Stimulated activated CD4-positive, alpha-beta T cell treated with anti-CD3 and anti-CD28 coated beads, Interleukin-2, amount 100 ng/mL, for 24 hours (primary cell): ENCODE measurements around the gene HDGFL3.
"Not testable (repeated sequence)": the region's sequence is repeated elsewhere in the genome, so short reads cannot be mapped to it uniquely, and the experiment has no call there.

Experiments
- DNase-seq, 2 donors: peaks; one replicate each; pipeline ENCODE4 v3.0.0-alpha.2; 2020

Gene HDGFL3

GRCh38 chr15:83098079-83098478 is 109.5 kb downstream of the HDGFL3 start:
- DNase-seq: no peak

DNA sequence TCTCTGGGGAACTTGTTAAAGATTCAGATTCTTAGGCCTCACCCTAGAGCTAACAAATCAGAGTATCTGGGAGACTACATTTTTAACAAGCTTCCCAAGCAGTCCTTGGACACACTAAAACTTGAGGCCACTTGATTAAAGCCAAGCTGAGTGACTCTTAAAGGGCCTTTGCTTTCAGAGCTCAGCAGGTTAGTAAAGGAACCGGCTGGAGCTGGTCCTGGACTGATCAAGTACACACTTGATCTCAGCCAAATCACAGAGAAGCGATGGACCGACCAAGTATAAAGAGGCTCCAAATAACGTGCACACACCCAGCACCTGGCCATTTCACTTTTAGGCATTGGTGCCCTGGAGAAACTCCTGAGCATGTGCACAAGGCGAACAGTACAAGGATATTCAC is 113.0 kb downstream of the HDGFL3 start:
- no peak for DNase-seq

- DNase-seq: peak in 1 of 2 donors; percentile 5
These were observed 115.2 kb downstream of the HDGFL3 start for GRCh38 chr15:83092309-83092976.

DNA sequence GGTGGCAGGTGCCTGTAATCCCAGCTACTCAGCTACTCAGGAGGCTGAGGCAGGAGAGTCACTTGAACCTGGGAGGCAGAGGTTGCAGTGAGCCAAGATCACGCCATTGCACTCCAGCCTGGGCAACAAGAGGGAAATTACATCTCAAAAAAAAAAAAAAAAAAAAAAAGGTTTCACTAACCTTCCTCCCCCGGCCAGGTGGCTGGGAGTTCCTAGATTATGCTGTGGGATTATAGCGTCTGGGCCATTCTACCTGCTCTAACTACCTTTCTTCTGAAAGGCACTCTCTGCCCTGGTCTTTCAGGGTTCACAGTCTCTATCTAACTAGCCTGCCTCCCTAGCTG is 115.7 kb downstream of the HDGFL3 start:
- DNase-seq: not testable (repeated sequence)

DNA sequence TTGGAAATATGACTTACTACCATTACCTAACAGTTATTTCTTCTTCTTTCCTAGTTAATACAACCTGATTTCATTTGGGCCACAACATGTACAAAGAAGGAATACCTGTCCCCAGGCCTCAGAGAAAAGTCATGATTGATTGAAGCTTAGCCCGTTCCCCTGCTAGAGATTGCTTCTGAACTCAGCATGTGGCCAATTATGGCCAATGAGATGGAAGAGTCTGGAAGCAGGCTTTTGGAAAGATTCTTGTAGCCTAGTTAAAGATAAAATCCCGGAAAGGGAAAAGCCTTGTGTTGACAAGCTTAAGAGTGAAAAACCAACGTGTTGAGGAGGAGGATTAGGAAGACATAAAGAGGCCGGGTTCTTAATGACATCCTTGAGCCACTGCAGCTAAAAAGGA is 117.2 kb downstream of the HDGFL3 start:
- no peak for DNase-seq

- DNase-seq: no peak
These were observed 118.7 kb downstream of the HDGFL3 start for GRCh38 chr15:83088876-83089275.

GRCh38 chr15:83087576-83087975 is 120.0 kb downstream of the HDGFL3 start:
- no peak for DNase-seq

DNA sequence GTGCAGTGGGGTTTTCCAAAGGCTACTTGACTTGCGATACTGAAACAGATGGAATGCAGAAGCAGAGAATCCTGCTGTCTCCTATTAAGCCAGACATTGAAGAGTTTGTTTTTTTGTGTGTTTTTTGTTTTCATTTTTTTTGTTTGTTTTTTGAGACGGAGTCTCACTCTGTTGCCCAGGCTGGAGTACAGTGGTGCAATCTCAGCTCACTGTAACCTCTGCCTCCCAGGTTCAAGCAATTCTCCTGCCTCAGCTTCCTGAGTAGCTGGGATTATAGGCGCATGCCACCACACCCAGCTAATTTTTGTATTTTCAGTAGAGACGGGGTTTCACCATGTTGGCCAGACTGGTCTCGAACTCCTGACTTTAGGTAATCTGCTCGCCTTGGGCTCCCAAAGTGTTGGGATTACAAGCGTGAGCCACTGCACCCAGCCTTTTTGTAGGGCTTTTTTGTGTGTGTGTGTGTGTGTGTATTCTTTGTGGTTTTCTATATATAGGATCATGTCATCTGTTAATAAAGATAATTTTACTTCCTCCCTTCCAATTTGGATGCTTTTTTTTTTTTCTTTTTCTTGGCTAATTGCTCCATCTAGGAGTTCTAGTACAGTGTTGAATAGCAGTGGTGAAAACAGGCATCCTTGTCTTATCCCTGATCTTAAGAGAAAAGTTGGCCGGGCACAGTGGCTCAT is 121.6 kb downstream of the HDGFL3 start:
- not testable (repeated sequence) for DNase-seq

- DNase-seq: not testable (repeated sequence)
These were observed 122.2 kb downstream of the HDGFL3 start for GRCh38 chr15:83085461-83085860.

DNA sequence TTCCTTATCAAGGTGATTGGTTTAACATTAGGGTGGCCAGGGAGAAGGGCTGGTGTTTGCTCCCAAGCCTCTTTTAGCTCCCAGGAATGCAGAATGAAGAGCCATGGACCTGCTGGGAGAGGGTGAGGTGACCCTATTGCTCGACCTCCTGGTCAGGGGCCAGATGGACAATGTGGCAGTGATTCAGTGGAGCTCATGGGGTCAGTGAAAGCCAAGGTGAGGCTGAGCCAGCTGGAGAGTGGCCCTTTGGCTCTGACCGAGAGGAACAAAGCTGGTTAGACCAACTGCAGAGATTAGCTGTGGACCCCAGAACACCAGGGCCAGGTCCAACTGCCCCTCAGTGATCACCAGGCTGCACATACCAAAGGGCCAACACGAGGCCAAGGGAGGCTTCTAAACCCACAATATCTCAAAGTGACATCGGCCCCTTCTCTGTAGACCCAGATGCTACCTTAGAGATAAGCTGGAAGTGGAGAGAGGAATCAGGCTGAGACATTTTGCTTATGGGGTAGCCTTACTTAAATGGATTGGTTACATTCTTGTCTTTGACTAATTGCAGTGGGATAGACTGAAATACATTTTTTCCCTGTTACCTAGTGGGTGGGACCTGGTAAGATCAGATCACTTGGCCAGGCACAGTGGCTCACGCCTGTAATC is 124.8 kb downstream of the HDGFL3 start:
- no peak for DNase-seq

DNA sequence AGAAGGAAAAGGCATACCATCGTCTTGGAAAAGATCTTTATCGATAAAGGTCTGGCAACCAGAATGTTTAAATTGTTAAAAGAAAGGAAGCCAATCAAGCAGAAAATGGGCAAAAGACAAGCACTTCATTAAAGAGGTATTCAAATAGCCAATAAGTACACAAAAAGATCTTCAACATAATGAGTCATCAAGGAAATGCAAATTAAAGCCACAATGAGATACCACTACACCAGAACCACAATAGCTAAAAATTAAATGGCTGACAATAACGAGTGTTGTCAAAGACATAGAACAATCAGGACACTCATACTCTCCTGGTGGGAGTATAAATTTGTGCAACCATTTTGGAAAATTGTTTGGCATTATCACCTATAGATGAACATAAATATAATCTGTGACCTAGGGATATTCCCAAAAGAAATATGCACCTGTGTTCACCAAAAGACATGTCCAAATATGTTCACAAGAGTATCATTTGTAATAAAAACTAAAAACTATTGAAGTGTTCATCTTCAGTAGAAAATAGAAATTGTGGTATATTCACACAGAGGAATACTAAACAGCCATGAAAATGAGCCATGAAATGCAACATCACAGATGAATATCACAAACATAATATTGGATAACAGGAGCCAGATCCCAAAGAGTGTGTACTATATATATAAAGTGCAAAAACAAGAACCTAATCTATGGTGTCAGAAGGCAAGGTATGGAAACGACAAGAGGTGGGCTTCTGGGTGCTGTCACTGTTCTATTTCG is 126.2 kb downstream of the HDGFL3 start:
- DNase-seq: no peak

GRCh38 chr15:83078712-83079111 is 128.9 kb downstream of the HDGFL3 start:
- no peak for DNase-seq
